Smooth muscle cell (in vitro differentiated cells): ENCODE measurements around the gene TAGLN3. TPM values are rescaled to one million over a fixed set of nuclear protein-coding genes. Genes with fewer than 3 reads are reported as not detected.

Experiments used
- DNase-seq: peaks from one replicate; lab custom pipeline; 2025; ENCODE audit not compliant: unreplicated experiment; lab: John Stamatoyannopoulos, UW
- H2AFZ ChIP-seq: fragments of 200-600 bp; sonication (generic); 2 replicates; pipeline ENCODE4 v1.6.0; 2016; ENCODE audit warnings: antibody characterized with exemption, low read depth, mild to moderate bottlenecking
- H3F3A ChIP-seq: fragments of 200-600 bp; sonication (generic); 2 replicates; pipeline ENCODE4 v1.6.0; 2017; ENCODE audit warnings: antibody characterized with exemption, low read depth
- H3K27ac ChIP-seq: fragments of 200-600 bp; sonication (generic); 2 replicates; pipeline ENCODE4 v1.5.1; 2016; ENCODE audit warnings: low read depth, mild to moderate bottlenecking
- H3K27me3 ChIP-seq: fragments of 200-600 bp; sonication (generic); 2 replicates; pipeline ENCODE4 v1.6.1; 2016; ENCODE audit warnings: low read depth, mild to moderate bottlenecking
- H3K36me3 ChIP-seq: fragments of 200-600 bp; sonication (generic); 2 replicates; pipeline ENCODE4 v1.5.1; 2016; ENCODE audit warnings: low read depth
- H3K4me1 ChIP-seq: fragments of 200-600 bp; sonication (generic); 2 replicates; pipeline ENCODE4 v1.5.1; 2016; ENCODE audit warnings: low read depth
- H3K4me2 ChIP-seq: fragments of 200-600 bp; sonication (generic); 2 replicates; pipeline ENCODE4 v1.6.0; 2016; ENCODE audit warnings: mild to moderate bottlenecking
- H3K4me3 ChIP-seq: fragments of 200-600 bp; sonication (generic); 2 replicates; pipeline ENCODE4 v1.5.1; 2016; ENCODE audit warnings: mild to moderate bottlenecking
- H3K79me2 ChIP-seq: fragments of 200-600 bp; sonication (generic); 2 replicates; pipeline ENCODE4 v1.6.0; 2016; ENCODE audit warnings: low read depth, mild to moderate bottlenecking
- H3K9ac ChIP-seq: fragments of 200-600 bp; sonication (generic); 2 replicates; pipeline ENCODE4 v1.6.0; 2016; ENCODE audit warnings: low read depth
- H3K9me3 ChIP-seq: fragments of 200-600 bp; sonication (generic); replicated peaks from 2 replicates; pipeline ENCODE4 v1.5.1; 2016; ENCODE audit warnings: low read depth
- H4K20me1 ChIP-seq: fragments of 200-600 bp; sonication (generic); 2 replicates; pipeline ENCODE4 v1.6.0; 2016; ENCODE audit warnings: low read depth
- whole genome bisulfite sequencing: methylation state at CpG from one replicate; pipeline ENCODE4 v1.1.7; 2016; ENCODE audit warnings: low lambda C conversion rate; 5-methylcytosine and 5-hydroxymethylcytosine counted together
- polyA plus RNA-seq: library from polyadenylated mRNA; unstranded; fragments of >200 nt; fragmentation: Nextera tagmentation; extraction: Ambion mirVana; gene quantifications from 2 replicates; pipeline ENCODE4 v1.2.1, GENCODE V29; 2016
- total RNA-seq: library from RNA; depleted of rRNA; stranded (reverse); fragments of >200 nt; gene quantifications from 2 replicates; pipeline ENCODE4 v1.2.3, GENCODE V29; 2014
- TF ChIP-seq, protein P1 (sequence below): fragments of 200-600 bp; sonication (generic); IDR thresholded peaks from 2 replicates; pipeline ENCODE4 v1.5.1; 2017; ENCODE audit warnings: borderline replicate concordance, mild to moderate bottlenecking, antibody characterized with exemption; ENCODE audit not compliant: insufficient read depth, poor library complexity, severe bottlenecking

TAGLN3 gene
- total and polyA plus RNA-seq, 2 experiments from 2014 or later: 0.97 to 2.1 TPM

DNA sequence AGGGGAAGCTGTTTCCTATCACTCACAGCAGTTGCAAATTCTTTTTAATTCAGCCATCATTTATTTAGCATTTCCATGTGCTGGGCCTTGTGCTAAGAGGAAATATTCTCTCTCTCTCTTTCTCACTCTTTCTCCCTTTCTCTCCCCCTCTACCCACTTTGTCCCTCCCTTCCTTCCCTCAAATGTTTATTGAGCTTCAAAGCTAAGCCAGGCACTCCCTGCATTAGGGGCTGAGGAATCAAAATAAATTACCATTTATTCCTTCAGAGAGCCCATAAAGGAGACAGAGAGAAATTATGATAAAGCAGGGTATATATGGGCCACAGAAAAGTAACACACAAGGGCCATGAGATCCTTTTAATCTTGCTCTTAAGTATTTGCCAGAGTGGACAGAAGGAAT lies 42.6 kb downstream of the TAGLN3 start:
- Histone ChIP-seq H3K79me2 (no peaks in the 10 kb centered on the region), H2AFZ (no peak overlapping the region), H3K4me1 (no peaks in the 10 kb centered on the region), H3K9ac (no peak overlapping the region), H4K20me1 (no peaks in the 10 kb centered on the region), H3K27ac (no peak overlapping the region), H3K4me2 (no peak overlapping the region), H3K27me3 (no peaks in the 10 kb centered on the region), H3K9me3 (no peaks in the 10 kb centered on the region), H3K4me3 (no peak overlapping the region), H3K36me3 (no peaks in the 10 kb centered on the region), H3F3A (no peaks in the 10 kb centered on the region)
- DNase-seq: no peak
- TF ChIP-seq, protein P1, sequence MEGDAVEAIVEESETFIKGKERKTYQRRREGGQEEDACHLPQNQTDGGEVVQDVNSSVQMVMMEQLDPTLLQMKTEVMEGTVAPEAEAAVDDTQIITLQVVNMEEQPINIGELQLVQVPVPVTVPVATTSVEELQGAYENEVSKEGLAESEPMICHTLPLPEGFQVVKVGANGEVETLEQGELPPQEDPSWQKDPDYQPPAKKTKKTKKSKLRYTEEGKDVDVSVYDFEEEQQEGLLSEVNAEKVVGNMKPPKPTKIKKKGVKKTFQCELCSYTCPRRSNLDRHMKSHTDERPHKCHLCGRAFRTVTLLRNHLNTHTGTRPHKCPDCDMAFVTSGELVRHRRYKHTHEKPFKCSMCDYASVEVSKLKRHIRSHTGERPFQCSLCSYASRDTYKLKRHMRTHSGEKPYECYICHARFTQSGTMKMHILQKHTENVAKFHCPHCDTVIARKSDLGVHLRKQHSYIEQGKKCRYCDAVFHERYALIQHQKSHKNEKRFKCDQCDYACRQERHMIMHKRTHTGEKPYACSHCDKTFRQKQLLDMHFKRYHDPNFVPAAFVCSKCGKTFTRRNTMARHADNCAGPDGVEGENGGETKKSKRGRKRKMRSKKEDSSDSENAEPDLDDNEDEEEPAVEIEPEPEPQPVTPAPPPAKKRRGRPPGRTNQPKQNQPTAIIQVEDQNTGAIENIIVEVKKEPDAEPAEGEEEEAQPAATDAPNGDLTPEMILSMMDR: no peak

DNA sequence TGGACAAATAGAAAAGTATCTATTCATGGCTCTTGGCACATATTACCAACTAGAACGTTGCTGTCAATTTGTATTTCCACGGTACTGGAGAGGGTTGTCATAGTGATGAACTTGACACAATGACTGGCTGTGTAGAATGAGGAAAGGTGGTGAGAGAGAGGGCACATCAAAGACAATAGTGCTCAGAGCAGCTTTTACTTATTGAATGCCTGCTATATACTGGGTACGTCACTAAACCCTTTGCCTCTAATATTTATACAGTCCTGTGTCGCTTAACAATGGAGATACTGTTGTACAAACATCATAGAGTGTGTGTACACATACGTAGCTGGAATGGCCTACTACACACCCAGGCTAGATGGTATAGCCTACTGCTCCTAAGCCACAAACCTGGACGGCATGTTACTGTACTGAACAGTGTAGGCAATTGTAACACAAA lies 44.1 kb downstream of the TAGLN3 start:
- no peaks in the 10 kb centered on the region for H3F3A ChIP-seq
- 88% methylated on average over 6 of the region's 6 CpGs for WGBS
- no peaks in the 10 kb centered on the region for H3K27me3 ChIP-seq
- TF ChIP-seq, protein P1: no peak
- H3K4me2 ChIP-seq: no peak overlapping the region
- no peak overlapping the region for H3K4me3 ChIP-seq
- no peaks in the 10 kb centered on the region for H3K9me3 ChIP-seq
- H3K36me3 ChIP-seq: no peaks in the 10 kb centered on the region
- H2AFZ ChIP-seq: no peak overlapping the region
- H3K27ac ChIP-seq: no peak overlapping the region
- H4K20me1 ChIP-seq: no peaks in the 10 kb centered on the region
- no peaks in the 10 kb centered on the region for H3K4me1 ChIP-seq
- no peak for DNase-seq
- no peaks in the 10 kb centered on the region for H3K79me2 ChIP-seq
- H3K9ac ChIP-seq: no peak overlapping the region

DNA sequence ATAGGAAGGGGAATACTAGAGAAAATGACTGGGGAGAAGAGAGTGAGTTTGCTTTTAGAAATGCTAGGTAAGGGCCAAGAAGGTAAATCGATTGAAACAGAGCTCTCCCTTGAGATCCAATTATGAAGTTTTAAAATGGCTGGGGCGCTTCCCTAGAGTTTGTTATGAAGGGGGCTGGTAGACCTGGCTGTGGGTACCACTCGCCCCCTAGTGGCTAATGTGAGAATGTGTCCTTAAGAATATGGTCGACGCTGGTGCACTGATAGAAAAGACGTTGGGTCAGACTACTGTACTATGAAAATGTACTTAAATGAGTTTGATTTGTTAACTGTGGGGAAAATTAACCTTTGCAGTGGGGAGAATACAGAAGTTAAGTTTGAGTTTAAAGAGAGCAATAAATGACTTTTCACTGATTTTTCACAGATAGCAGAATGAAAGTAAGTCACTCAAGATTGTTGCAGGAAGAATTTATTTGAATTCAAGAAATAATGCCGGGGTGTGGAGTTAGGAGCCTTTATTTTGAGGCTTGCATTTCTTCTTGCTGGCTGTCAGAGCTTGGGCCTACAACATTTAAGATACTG lies 45.0 kb downstream of the TAGLN3 start:
- no peaks in the 10 kb centered on the region for H3K79me2 ChIP-seq
- H3F3A ChIP-seq: no peaks in the 10 kb centered on the region
- no peak overlapping the region for H3K27ac ChIP-seq
- no peaks in the 10 kb centered on the region for H3K9me3 ChIP-seq
- H3K4me2 ChIP-seq: peak overlapping the region; percentile 68
- no peaks in the 10 kb centered on the region for H3K36me3 ChIP-seq
- peak overlapping the region; percentile 77 for H2AFZ ChIP-seq
- no peaks in the 10 kb centered on the region for H3K27me3 ChIP-seq
- H3K4me1 ChIP-seq: no peaks in the 10 kb centered on the region
- no peak for DNase-seq
- H3K4me3 ChIP-seq: no peak overlapping the region
- WGBS: 10% methylated on average over 7 of the region's 7 CpGs
- no peaks in the 10 kb centered on the region for H4K20me1 ChIP-seq
- no peak overlapping the region for H3K9ac ChIP-seq
- TF ChIP-seq, protein P1: peak; percentile 86

DNA sequence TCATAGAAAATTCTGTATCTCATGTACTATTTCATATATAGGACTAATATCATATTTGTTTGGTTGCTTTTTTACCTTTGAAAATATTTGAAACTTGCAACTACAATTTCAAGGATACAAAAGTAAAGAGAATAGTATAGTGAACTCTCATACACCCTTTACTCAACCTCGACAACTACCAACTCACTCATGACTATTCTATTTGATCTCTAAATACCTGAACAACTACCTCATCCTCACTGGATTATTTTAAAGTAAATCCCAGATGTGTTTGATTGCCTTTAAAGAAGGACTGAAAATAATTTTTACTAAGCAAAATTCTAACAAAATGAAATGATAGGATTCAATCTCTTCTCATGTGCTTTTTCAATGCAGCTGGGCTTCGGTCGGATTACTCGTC lies 47.9 kb downstream of the TAGLN3 start:
- Histone ChIP-seq H3K79me2 (no peaks in the 10 kb centered on the region), H3K4me2 (no peak overlapping the region), H3K9me3 (no peaks in the 10 kb centered on the region), H2AFZ (no peak overlapping the region), H3K27me3 (no peaks in the 10 kb centered on the region), H3F3A (no peaks in the 10 kb centered on the region), H4K20me1 (no peaks in the 10 kb centered on the region), H3K4me1 (no peaks in the 10 kb centered on the region), H3K27ac (no peak overlapping the region), H3K4me3 (no peak overlapping the region), H3K9ac (no peak overlapping the region), H3K36me3 (no peaks in the 10 kb centered on the region)
- WGBS: 56% methylated on average over 4 of the region's 4 CpGs
- TF ChIP-seq, protein P1: no peak
- no peak for DNase-seq
